ENCODE data around the gene GOLGA6L24. TPM values are rescaled to one million over a fixed set of nuclear protein-coding genes. Genes with fewer than 3 reads are reported as not detected.
"Not testable (repeated sequence)": the region's sequence is repeated elsewhere in the genome, so short reads cannot be mapped to it uniquely, and the experiment has no call there.

The GOLGA6L24 gene, protein sequence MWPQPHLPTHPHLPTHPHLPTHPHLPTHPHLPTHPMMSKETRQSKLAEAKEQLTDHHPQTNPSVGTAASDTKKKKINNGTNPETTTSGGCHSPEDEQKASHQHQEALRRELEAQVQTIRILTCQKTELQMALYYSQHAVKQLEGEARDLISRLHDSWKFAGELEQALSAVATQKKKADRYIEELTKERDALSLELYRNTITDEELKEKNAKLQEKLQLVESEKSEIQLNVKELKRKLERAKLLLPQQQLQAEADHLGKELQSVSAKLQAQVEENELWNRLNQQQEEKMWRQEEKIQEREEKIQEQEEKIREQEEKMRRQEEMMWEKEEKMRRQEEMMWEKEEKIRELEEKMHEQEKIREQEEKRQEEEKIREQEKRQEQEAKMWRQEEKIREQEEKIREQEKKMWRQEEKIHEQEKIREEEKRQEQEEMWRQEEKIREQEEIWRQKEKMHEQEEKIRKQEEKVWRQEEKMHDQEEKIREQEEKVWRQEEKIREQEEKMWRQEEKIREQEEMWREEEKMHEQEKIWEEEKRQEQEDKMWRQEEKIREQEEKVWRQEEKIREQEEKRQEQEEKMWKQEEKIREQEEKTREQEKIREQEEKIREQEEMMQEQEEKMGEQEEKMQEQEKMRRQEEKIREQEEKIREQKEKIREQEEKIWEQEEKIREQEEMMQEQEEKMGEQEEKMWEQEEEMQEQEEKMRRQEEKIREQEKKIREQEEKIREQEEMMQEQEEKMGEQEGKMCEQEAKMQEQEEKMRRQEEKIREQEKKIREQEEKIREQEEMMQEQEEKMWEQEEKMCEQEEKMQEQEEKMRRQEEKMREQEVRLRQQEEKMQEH
- total RNA-seq (2014; rRNA removed; shearing (Covaris generic)), result not detected in 2 replicates
- polyA plus RNA-seq (2015; cell fraction: cytosol; rRNA removed), result not detected in 2 replicates
- polyA plus RNA-seq (2015; cell fraction: nucleus; rRNA removed), result not detected in 2 replicates

DNA sequence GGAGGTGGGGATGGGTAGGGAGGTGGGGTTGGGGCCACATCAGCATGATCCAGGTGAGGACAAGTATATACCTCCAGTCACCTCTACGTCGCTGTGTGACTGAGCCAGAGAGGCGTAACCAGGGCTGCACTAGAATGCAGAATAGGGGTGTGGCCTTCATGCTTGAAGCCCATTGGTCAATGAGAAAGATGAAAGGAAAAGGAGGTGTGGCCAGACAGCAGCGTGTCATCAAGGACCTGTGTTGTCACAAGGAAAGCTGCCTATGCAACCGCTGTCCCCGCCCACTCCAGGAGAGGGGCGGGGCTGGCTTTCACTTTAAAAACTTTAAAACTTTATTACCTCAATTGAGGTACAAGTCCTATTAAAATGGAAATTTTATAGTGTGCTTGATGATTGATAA, at the start of gene GOLGA6L24:
TSS of gene GOLGA6L24 (minus strand) at position 101 of the 400 bp plus-strand sequence. CDS start at position 40, 61 bp downstream.
- not testable (repeated sequence) for DNase-seq (ENCODE audit: low read depth)

DNA sequence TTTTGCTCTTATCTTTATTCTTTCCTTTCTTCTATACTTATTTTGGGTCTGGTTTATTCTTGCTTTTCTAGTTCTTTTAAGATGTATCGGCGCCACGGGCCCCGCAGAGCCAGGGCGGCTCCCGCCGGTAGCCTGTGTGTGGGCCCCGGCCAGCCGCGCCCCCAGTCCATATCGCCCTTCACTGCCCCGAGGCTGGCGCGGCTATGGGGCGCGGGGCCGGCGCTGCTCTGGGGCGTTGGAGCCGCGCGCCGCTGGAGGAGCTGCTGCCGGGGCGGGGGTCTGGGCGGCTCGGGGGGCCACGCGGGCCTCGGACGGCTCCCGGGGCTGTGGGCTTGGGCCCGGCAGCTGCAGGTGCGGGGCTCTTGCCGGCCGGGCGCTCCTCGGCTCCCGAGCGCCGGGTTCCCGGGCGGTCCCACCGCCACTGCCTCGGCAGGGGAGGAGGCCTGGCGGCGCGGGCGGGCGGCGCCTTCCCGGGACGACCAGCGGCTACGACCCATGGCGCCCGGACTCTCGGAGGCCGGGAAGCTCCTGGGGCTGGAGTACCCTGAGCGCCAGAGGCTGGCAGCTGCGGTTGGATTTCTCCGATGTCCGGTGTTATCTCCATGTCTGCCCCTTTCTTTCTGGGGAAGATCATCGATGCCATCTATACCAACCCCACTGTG, 45.0 kb upstream of the GOLGA6L24 start:
- not testable (repeated sequence) for DNase-seq (ENCODE audit: low read depth)

DNA sequence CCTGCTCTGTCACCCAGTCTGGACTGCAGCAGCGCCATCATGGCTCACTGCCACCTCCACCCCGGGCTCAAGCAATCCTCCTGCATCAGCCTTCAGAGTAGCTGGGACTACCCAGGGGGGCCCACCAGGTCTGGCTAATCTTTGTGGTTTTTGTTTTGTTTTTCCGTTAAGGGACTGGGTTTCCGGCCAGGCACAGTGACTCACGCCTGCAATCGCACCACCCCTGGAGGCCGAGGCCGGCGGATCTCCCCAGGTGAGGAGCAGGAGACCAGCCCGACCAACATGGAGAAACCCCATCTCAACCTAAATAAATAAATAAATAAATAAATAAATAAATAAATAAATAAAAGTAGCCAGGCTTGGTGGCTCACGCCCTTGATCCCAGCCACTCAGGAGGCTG, 38.1 kb upstream of the GOLGA6L24 start:
- DNase-seq (ENCODE audit: low read depth), result not testable (repeated sequence)

DNA sequence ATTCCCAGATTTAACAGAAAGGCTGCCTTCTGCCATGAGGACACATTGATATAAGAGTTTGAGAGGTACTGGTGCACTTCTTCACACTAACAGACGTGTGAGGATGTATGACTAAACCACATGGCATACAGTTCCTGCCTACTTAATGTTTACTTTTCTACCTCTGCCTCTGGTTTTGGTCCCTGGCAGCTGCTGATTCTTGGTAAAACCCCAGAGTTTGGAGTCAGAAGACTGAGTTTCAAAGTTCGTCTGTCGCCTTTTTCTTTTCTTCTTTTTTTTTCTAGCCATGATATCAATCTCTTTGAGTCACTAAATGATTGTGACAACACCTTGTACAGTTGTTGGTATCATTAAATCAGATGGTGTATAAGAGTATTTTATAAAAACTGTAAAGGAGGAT, 22.2 kb upstream of the GOLGA6L24 start:
- not testable (repeated sequence) for DNase-seq (ENCODE audit: low read depth)

DNA sequence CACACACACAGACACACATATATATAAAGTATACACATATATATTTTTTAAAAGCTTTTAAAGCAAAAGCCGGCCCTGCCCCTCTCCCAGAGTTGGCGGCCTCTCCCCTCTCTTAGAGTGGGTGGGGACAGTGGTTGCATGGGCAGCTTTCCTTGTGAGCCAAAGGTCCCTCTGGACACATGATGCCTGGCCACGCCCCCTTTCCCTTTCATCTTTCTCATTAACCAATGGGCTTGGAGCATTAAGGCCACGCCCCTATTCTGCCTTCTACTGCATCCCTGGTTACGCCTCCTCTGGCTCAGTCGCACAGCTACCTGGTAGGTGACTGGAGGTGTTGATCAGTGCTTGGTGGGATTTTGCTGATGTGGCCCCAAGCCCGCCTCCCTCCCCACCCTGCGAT, 20.5 kb upstream of the GOLGA6L24 start, which contains the start of gene GOLGA8F:
TSS of gene GOLGA8F (plus strand) at position 301 of the 400 bp plus-strand sequence. CDS start at position 399, 98 bp downstream.
- DNase-seq (ENCODE audit: low read depth), result not testable (repeated sequence)

DNA sequence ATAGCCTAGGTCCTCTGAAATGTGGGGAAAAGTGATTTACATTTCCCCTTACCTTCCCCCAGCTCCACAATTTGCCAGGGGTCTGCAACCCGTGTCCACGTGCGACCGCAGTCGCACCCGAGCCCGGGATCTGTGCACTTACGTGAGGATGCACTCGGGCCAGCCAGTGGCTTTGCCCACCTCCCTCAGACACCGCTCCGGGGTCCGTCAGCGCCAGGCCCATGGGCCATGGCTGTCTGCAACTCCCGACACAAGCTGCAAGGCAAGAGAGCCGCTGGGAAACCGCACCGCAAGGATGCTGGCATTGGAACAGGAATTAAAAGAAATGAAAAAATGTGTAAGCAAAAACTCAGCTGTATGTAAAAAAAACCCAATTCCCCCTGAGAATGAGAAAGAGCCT, 7.6 kb upstream of the GOLGA6L24 start:
- not testable (repeated sequence) for DNase-seq (ENCODE audit: low read depth)

GRCh38 chr15:28322129-28322588, 35.7 kb downstream of the GOLGA6L24 start, which contains the start of gene HERC2:
Gene HERC2 (minus strand): TSS chr15:28322179. CDS start chr15:28321433, 746 bp downstream.
- not testable (repeated sequence) for DNase-seq (ENCODE audit: low read depth)

DNA sequence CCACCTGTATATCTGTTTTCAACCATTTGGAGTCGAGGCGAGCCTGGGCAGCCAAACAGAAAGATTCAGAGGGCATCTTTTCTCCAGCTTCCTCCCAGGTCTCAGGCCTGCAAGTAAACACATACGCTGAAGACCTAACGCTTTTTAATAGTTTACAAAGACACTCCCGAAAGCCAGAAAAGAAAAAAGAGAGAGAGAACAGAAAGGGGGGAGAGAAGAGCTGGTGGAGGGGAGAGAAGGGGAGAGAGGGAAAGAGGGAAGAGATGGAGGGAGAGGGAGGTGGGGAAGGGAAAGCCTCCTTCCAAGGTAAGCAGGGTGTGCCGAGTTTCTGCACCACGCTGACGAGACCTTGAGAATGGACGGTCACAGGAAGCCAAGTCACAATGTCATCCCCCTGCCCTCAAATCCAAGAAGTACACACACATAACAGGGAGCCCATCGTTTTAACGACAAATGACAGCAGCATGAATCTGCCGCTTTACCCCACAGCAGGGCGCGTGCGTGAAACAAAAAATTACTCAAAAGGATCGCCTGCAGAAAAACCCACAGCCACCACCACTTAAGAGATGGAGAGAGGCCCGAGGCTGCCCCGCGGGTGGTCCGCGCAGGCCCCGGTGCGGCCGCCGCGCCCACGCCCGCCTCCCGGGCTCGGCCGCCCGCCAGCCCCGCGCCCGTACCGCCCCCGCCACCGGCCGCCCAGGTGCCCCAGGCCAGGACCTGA, 36.4 kb downstream of the GOLGA6L24 start:
- DNase-seq (ENCODE audit: low read depth), result not testable (repeated sequence)

- DNase-seq (ENCODE audit: low read depth), result not testable (repeated sequence)
Measured at GRCh38 chr15:28319725-28320124, 38.2 kb downstream of the GOLGA6L24 start.

DNA sequence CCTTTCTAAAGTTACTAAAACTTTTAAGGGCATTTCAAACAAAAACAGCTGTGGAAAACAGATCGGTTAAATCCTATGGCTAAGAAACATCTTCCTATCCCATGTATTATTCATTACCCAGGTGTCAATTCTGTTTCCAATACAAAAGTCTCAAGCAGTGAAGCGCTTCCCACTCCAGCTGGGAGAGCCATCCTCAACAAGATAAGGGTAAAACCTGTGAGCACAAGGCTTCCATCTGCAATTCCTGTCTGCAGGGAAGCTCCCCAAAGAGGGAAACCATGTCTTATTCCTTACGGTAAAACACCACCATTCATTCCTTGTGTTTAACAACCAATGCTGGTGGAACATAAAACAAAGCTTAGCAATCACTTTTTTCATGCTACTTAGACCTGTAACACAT, 39.1 kb downstream of the GOLGA6L24 start:
- DNase-seq (ENCODE audit: low read depth), result not testable (repeated sequence)

GRCh38 chr15:28318122-28318521, 39.8 kb downstream of the GOLGA6L24 start:
- DNase-seq (ENCODE audit: low read depth), result not testable (repeated sequence)

DNA sequence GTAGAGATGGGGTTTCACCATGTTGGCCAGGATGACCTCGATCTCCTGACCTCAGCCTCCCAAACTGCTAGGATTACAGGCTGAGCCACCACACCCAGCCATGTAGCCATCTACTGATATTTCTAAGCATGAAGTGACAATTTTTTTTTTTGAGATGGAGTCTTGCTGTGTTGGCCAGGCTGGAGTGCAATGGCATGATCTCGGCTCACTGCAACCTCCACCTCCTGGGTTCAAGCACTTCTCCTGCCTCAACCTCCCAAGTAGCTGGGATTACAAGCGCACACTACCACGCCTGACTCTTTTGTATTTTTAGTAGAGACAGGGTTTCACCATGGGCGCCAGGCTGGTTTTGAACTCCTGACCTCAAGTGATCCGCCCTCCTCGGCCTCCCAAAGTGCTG, 40.9 kb downstream of the GOLGA6L24 start:
- not testable (repeated sequence) for DNase-seq (ENCODE audit: low read depth)

- DNase-seq (ENCODE audit: low read depth), result not testable (repeated sequence)
Measured at GRCh38 chr15:28310454-28310853, 47.4 kb downstream of the GOLGA6L24 start.

DNA sequence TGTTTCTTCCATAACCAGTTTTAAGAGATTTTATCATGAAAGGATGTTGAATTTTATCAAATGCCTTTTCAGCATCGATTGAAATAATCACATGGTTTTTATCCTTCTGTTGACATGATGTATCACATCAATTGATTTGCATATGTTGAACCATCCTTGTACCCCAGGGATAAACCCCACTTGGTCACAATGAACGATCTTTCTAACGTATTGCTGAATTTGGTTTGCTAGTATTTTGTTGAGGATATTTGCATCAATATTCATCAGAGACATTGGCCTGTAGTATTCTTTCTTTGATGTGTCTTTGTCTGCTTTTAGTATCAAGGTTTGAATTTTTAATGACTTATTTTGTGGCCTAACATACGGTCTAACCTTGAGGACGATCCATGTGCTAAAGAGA, 49.2 kb downstream of the GOLGA6L24 start:
- DNase-seq (ENCODE audit: low read depth), result not testable (repeated sequence)

Small RNA genes lying within 50 kb of the gene (small RNA-seq; reads per million reads assigned to genes)
- gene AC091304.5 (not detected), gene RN7SL238P (not detected)

Other genes with a start within 250 kb of the GOLGA6L24 start
- 33.1 TPM in 2 replicates for gene HERC2, start 35.9 kb downstream of the GOLGA6L24 start, total RNA-seq (2014; rRNA removed; shearing (Covaris generic))
- not detected in 2 replicates for gene GOLGA8F, start 20.6 kb upstream of the GOLGA6L24 start, total RNA-seq (2014; rRNA removed; shearing (Covaris generic))
- gene GOLGA8G, start 174.9 kb upstream of the GOLGA6L24 start, total RNA-seq (2014; rRNA removed; shearing (Covaris generic)), result not detected in 2 replicates
- gene GOLGA6L25, start 195.5 kb upstream of the GOLGA6L24 start, total RNA-seq (2014; rRNA removed; shearing (Covaris generic)), result not detected in 2 replicates

All from HT1080 (cell line).